SK-N-SH (cell line): ENCODE measurements around the gene UNC93A. TPM values are rescaled to one million over a fixed set of nuclear protein-coding genes. Genes with fewer than 3 reads are reported as not detected.
"Not testable (repeated sequence)": the region's sequence is repeated elsewhere in the genome, so short reads cannot be mapped to it uniquely, and the experiment has no call there.

Experiments
- CTCF ChIA-PET: fragments of 300-600, 350-600 bp; formaldehyde crosslinking; extraction: SDS; loops from one replicate; lab custom pipeline; 2021; lab: Yijun Ruan, JAX
- POLR2A ChIA-PET: fragments of 350-600 bp; sonication (Branson Sonifier 250); formaldehyde crosslinking; extraction: SDS; loops from one replicate; lab custom pipeline; 2020; ENCODE audit warnings: antibody characterized with exemption, inconsistent platforms; lab: Yijun Ruan, JAX
- DNase-seq: peaks from one replicate; pipeline ENCODE4 v3.0.0; 2012
- H2AFZ ChIP-seq: fragments of 200-600 bp; sonication (generic); 2 replicates; pipeline ENCODE4 v1.8.1; 2016; ENCODE audit warnings: antibody characterized with exemption, mild to moderate bottlenecking, low read depth
- H3F3A ChIP-seq: fragments of 200-600 bp; sonication (generic); replicated peaks from 2 replicates; pipeline ENCODE3; 2016; ENCODE audit warnings: antibody characterized with exemption, mild to moderate bottlenecking; ENCODE audit not compliant: insufficient read depth
- H3K27ac ChIP-seq, 2 experiments: fragments of 200-500 bp in 1 of 2; fragments of 200-600 bp in 1 of 2; sonication (Bioruptor generic) in 1 of 2; sonication (generic), shearing (Covaris generic) in 1 of 2; 2 replicates each; pipeline versions ENCODE4 v1.5.1 to v1.6.1; 2014 to 2016; ENCODE audit warnings: low read depth in 2 of 2, inconsistent platforms in 1 of 2, low read length in 1 of 2, mild to moderate bottlenecking in 1 of 2, mixed read lengths in 1 of 2
- H3K27me3 ChIP-seq: fragments of 200-600 bp; sonication (generic), shearing (Covaris generic); 2 replicates; pipeline ENCODE4 v1.6.1; 2016; ENCODE audit warnings: mixed run types; ENCODE audit not compliant: insufficient read depth
- H3K36me3 ChIP-seq, 2 experiments: fragments of 200-500 bp in 1 of 2; fragments of 200-600 bp in 1 of 2; sonication (Bioruptor generic) in 1 of 2; sonication (generic) in 1 of 2; replicated peaks in 1 of 2; 2 replicates each; pipeline versions ENCODE3 to v1.5.1; 2014 to 2016; ENCODE audit warnings: low read length in 1 of 2, mild to moderate bottlenecking in 1 of 2; ENCODE audit not compliant: insufficient read depth in 2 of 2, control insufficient read depth in 1 of 2
- H3K4me1 ChIP-seq, 2 experiments: fragments of 200-500 bp in 1 of 2; fragments of 200-600 bp in 1 of 2; sonication (Bioruptor generic) in 1 of 2; sonication (generic), shearing (Covaris generic) in 1 of 2; 2 replicates each; pipeline versions ENCODE4 v1.5.1 to v1.6.1; 2014 to 2016; ENCODE audit warnings: low read depth in 1 of 2, low read length in 1 of 2, mixed run types in 1 of 2; ENCODE audit not compliant: insufficient read depth in 2 of 2, control insufficient read depth in 1 of 2
- H3K4me2 ChIP-seq: fragments of 200-600 bp; sonication (generic), shearing (Covaris generic); 2 replicates; pipeline ENCODE4 v1.6.1; 2017; ENCODE audit warnings: mixed run types
- H3K4me3 ChIP-seq, 2 experiments: fragments of 200-500 bp in 1 of 2; fragments of 200-600 bp in 1 of 2; sonication (Bioruptor generic) in 1 of 2; sonication (generic), shearing (Covaris generic) in 1 of 2; 2 replicates each; pipeline versions ENCODE4 v1.5.1 to v1.8.1; 2014 to 2016; ENCODE audit warnings: low read depth in 2 of 2, inconsistent platforms in 1 of 2, low read length in 1 of 2, mild to moderate bottlenecking in 1 of 2, mixed read lengths in 1 of 2, moderate library complexity in 1 of 2
- H3K79me2 ChIP-seq: fragments of 200-600 bp; sonication (generic); 2 replicates; pipeline ENCODE4 v1.8.1; 2017; ENCODE audit warnings: mild to moderate bottlenecking; ENCODE audit not compliant: insufficient read depth
- H3K9ac ChIP-seq: fragments of 200-600 bp; sonication (generic); 2 replicates; pipeline ENCODE4 v1.6.1; 2017; ENCODE audit warnings: mixed run types
- H3K9me2 ChIP-seq: fragments of 200-600 bp; sonication (generic); 2 replicates; pipeline ENCODE4 v1.6.1; 2017; ENCODE audit warnings: mixed run types
- H3K9me3 ChIP-seq: fragments of 200-600 bp; sonication (generic); 2 replicates; pipeline ENCODE4 v1.6.1; 2017; ENCODE audit warnings: mixed run types, mild to moderate bottlenecking, moderate library complexity
- H4K20me1 ChIP-seq: fragments of 200-600 bp; sonication (generic); 2 replicates; pipeline ENCODE4 v1.6.1; 2017; ENCODE audit warnings: mild to moderate bottlenecking, mixed run types; ENCODE audit not compliant: insufficient read depth
- EP300 ChIP-seq, 2 experiments: IDR thresholded peaks; 2 replicates each; pipeline versions ENCODE4 v1.4.0 to v1.6.1; 2012; ENCODE audit warnings: borderline replicate concordance in 1 of 2, low read depth in 1 of 2, low read length in 1 of 2
- NFIC ChIP-seq: IDR thresholded peaks from 2 replicates; pipeline ENCODE4 v1.4.0; 2012; ENCODE audit warnings: borderline replicate concordance
- RFX5 ChIP-seq: IDR thresholded peaks from 2 replicates; pipeline ENCODE4 v1.6.1; 2012; ENCODE audit warnings: mild to moderate bottlenecking, improper control_type of control experiment, low read length
- TCF12 ChIP-seq: IDR thresholded peaks from 2 replicates; pipeline ENCODE4 v1.4.0; 2012
- TEAD4 ChIP-seq: IDR thresholded peaks from 2 replicates; pipeline ENCODE4 v1.4.0; 2012; ENCODE audit warnings: mild to moderate bottlenecking, borderline replicate concordance; ENCODE audit not compliant: insufficient read depth
- WGBS: methylation state at CpG from one replicate; pipeline ENCODE4 v1.1.6; 2017; ENCODE audit warnings: low lambda C conversion rate; 5-methylcytosine and 5-hydroxymethylcytosine counted together
- polyA plus RNA-seq, 3 experiments: library from polyadenylated mRNA; depleted of rRNA; stranded (reverse); fragments of >200 nt; gene quantifications; 2 replicates each; pipeline ENCODE4 v1.2.3, GENCODE V29; 2012

Gene UNC93A
- polyA plus RNA-seq, 1 of the 3 experiments (the other 2 are of a cell fraction) = not detected

- Histone ChIP-seq H3K36me3 (no peaks in the 10 kb centered on the region), H3K4me2 (no peak overlapping the region), H2AFZ (no peak overlapping the region), H3F3A (no peaks in the 10 kb centered on the region), H3K79me2 (no peaks in the 10 kb centered on the region), H4K20me1 (no peaks in the 10 kb centered on the region), H3K9me2 (no peaks in the 10 kb centered on the region), H3K9me3 (no peaks in the 10 kb centered on the region), H3K9ac (no peak overlapping the region), H3K4me1 (peaks cover 0 to 18% of the 10 kb centered on the region in 2 experiments; a peak in 2 of 4 replicates), H3K4me3 (no peak overlapping the region), H3K27ac (no peak overlapping the region), H3K27me3 (no peaks in the 10 kb centered on the region)
- ChIA-PET POLR2A (no interaction called here), CTCF (interaction anchor here (1.4 kb wide), 1 partner anchor 69 kb away, joined by 3 read pairs; no protein-coding TSS in a partner anchor)
- no peak for TF ChIP-seq TEAD4
- no peak for TF ChIP-seq RFX5
- TF ChIP-seq TCF12 = no peak
- no peak for DNase-seq
Observed at GRCh38 chr6:167282165-167282564, 8.9 kb upstream of the UNC93A start.

DNA sequence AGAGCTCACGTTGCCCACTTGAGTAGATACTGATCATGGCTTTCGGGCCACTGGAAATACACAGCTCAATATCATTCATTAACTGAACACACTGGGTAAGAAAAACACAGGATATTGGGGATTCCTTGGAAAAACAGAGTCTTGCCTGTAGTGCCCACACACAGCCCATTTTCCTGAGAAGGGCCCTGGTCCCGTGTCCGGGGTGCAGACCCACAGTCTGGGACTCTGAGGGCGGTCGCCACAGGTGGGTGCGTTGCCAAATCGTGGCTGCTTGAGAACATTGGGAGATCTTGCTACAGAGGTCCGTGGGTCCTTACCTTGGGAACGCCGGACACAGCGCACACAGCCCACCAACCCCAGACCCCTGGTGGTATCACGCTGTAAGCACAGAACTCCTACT lies 6.5 kb upstream of the UNC93A start:
- H3K27me3 ChIP-seq, POLR2A ChIA-PET, H3K36me3 ChIP-seq, H3K4me1 ChIP-seq, DNase-seq, H3K9me2 ChIP-seq, H3K79me2 ChIP-seq, H3K27ac ChIP-seq, CTCF ChIA-PET, H2AFZ ChIP-seq, H4K20me1 ChIP-seq, H3K9me3 ChIP-seq, H3K9ac ChIP-seq, H3K4me3 ChIP-seq, H3K4me2 ChIP-seq, H3F3A ChIP-seq: not testable (repeated sequence)
- WGBS = 65% methylated on average over 5 of the region's 13 CpGs

DNA sequence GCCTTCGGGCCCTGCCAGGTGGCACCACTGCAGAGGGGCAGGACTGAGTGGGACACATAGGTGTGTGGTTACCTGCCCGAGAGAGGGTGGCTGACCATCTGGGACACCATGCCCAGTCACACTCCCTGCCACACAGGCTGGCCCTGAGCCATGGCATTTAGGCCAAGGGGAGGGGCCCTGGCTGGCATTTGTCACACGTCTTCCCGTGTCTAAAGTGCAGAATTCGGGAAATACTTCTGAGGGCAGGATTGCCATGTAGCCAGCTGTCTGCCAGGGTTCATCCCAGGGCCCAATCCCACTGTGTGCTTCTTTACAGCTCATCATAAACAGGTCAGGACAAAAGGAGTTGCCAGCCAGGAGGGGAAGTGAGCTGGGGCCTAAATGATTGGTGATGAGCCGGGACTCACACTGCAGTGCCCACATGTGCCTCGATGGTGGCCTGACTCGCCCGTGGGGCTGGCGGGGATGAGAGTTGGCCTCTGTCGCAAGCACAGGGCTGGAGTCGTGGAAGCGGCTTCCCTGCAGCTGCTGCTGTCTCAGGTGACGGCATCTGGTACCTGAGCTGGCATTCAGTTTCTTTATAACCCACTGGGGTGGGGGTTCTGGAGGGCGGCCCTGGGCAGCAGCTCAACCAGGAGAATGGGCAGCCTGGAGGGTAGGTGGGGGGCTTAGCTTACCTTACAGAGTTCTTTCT lies 5.9 kb upstream of the UNC93A start:
- POLR2A ChIA-PET = no interaction called here
- no peaks in the 10 kb centered on the region for H3K9me3 ChIP-seq
- DNase-seq = no peak
- H3K4me2 ChIP-seq = no peak overlapping the region
- 59% methylated on average over 9 of the region's 15 CpGs for WGBS
- no peaks in the 10 kb centered on the region for H3K79me2 ChIP-seq
- no peaks in the 10 kb centered on the region for H4K20me1 ChIP-seq
- H3K9ac ChIP-seq = no peak overlapping the region
- no peak for TF ChIP-seq NFIC
- TF ChIP-seq EP300 (IDR thresholded peaks at IDR 0.05; ENCODE audit: borderline replicate concordance in 1 of 2, low read depth in 1 of 2, low read length in 1 of 2) = no peak
- no peak for TF ChIP-seq RFX5
- H3K27me3 ChIP-seq = no peaks in the 10 kb centered on the region
- H3K4me3 ChIP-seq = no peak overlapping the region
- H3K9me2 ChIP-seq = no peaks in the 10 kb centered on the region
- no peaks in the 10 kb centered on the region for H3K36me3 ChIP-seq
- H2AFZ ChIP-seq = no peak overlapping the region
- CTCF ChIA-PET = no interaction called here
- H3K4me1 ChIP-seq = peaks cover 0 to 7% of the 10 kb centered on the region in 2 experiments; a peak in 1 of 4 replicates
- H3K27ac ChIP-seq = no peak overlapping the region
- no peaks in the 10 kb centered on the region for H3F3A ChIP-seq
